A549 treated with RU486 at 1 μM for 4 hours (cell line): ENCODE results near the gene C6orf47. TPM values are rescaled to one million over a fixed set of nuclear protein-coding genes. Genes with fewer than 3 reads are reported as not detected.

Source experiments
- total RNA-seq: library from RNA; stranded (reverse); fragments of 200-300 nt; extraction: Qiagen RNA extraction; gene quantifications from 5 replicates; pipeline ENCODE4 v1.2.3, GENCODE V29; 2022; ENCODE audit warnings: low read depth

The C6orf47 gene
- total RNA-seq, result 10.4 to 12.9 TPM (median 12.5 TPM) in 5 replicates

GRCh38 chr6:31660381-31661261, at the start of gene C6orf47:
Gene C6orf47 (minus strand): TSS chr6:31660778. CDS start chr6:31659947, 831 bp downstream.

GRCh38 chr6:31706599-31706998, 46.0 kb upstream of the C6orf47 start, which contains the start of gene LY6G6F:
Gene LY6G6F (plus strand): TSS chr6:31706866. CDS start chr6:31706907, 41 bp downstream.

GRCh38 chr6:31702819-31703716, 42.5 kb upstream of the C6orf47 start, which contains the start of gene ABHD16A:
Gene ABHD16A (minus strand): TSS chr6:31703324. CDS start chr6:31703281, 43 bp downstream.

GRCh38 chr6:31680226-31681134, 19.9 kb upstream of the C6orf47 start, which contains the start of gene LY6G5C:
Gene LY6G5C (minus strand): TSS chr6:31681067. CDS start chr6:31680373, 694 bp downstream.

GRCh38 chr6:31669676-31670075, 9.1 kb upstream of the C6orf47 start, which contains the start of gene LY6G5B:
Gene LY6G5B (plus strand): TSS chr6:31669976. CDS start chr6:31670951, 975 bp downstream.

GRCh38 chr6:31665501-31666336, 5.1 kb upstream of the C6orf47 start, which contains the start of gene CSNK2B:
Gene CSNK2B (plus strand): TSS chr6:31666080. CDS start chr6:31666832, 752 bp downstream.

GRCh38 chr6:31664790-31665500, 4.4 kb upstream of the C6orf47 start, which contains the start of gene GPANK1:
Gene GPANK1 (minus strand): TSS chr6:31664997. CDS start chr6:31664478, 519 bp downstream.

GRCh38 chr6:31655349-31656237, 5.0 kb downstream of the C6orf47 start, which contains the start of gene APOM:
Gene APOM (plus strand): TSS chr6:31655894. CDS start chr6:31655967, 73 bp downstream.

GRCh38 chr6:31620586-31621319, 39.8 kb downstream of the C6orf47 start, which contains the start of gene PRRC2A:
Gene PRRC2A (plus strand): TSS chr6:31620715. CDS start chr6:31622790, 2,075 bp downstream.

GRCh38 chr6:31614684-31615578, 45.6 kb downstream of the C6orf47 start, which contains the start of gene AIF1:
Gene AIF1 (plus strand): TSS chr6:31615234. CDS start chr6:31615330, 96 bp downstream.

Other genes with a start within 250 kb of the C6orf47 start
- 6.0 to 8.4 TPM (median 7.5 TPM) in 5 replicates for gene MICB, start 162.6 kb downstream of the C6orf47 start, total RNA-seq
- gene MCCD1, start 131.8 kb downstream of the C6orf47 start, total RNA-seq, result not detected in 5 replicates
- gene DDX39B, start 118.8 kb downstream of the C6orf47 start, total RNA-seq, result 340 to 430 TPM (median 406 TPM) in 5 replicates
- 0.48 to 0.86 TPM (median 0.65 TPM) in 5 replicates for gene ATP6V1G2, start 114.2 kb downstream of the C6orf47 start, total RNA-seq
- 9.3 to 11.8 TPM (median 11.3 TPM) in 5 replicates for gene NFKBIL1, start 113.2 kb downstream of the C6orf47 start, total RNA-seq
- 0.10 TPM in 1 of 5 replicates, not detected in the others for gene LTA, start 88.5 kb downstream of the C6orf47 start, total RNA-seq
- gene TNF, start 85.2 kb downstream of the C6orf47 start, total RNA-seq, result 0.10 to 0.19 TPM in 2 of 5 replicates, not detected in the others
- gene LTB, start 78.4 kb downstream of the C6orf47 start, total RNA-seq, result 0.25 to 0.57 TPM (median 0.49 TPM) in 4 of 5 replicates, not detected in the other
- gene LST1, start 74.5 kb downstream of the C6orf47 start, total RNA-seq, result 0.28 to 1.3 TPM in 2 of 5 replicates, not detected in the others
- gene NCR3, start 67.8 kb downstream of the C6orf47 start, total RNA-seq, result not detected in 5 replicates
- not detected in 5 replicates for gene AIF1, start 45.5 kb downstream of the C6orf47 start, total RNA-seq
- gene PRRC2A, start 40.1 kb downstream of the C6orf47 start, total RNA-seq, result 64.9 to 89.6 TPM (median 85.2 TPM) in 5 replicates
- gene BAG6, start 8.1 kb downstream of the C6orf47 start, total RNA-seq, result 107 to 155 TPM (median 142 TPM) in 5 replicates
- 2.8 to 3.3 TPM (median 2.9 TPM) in 5 replicates for gene APOM, start 4.9 kb downstream of the C6orf47 start, total RNA-seq
- 10.0 to 13.7 TPM (median 13.3 TPM) in 5 replicates for gene GPANK1, start 4.2 kb upstream of the C6orf47 start, total RNA-seq
- gene CSNK2B, start 5.3 kb upstream of the C6orf47 start, total RNA-seq, result 168 to 197 TPM (median 178 TPM) in 5 replicates
- 3.7 to 6.0 TPM (median 4.3 TPM) in 5 replicates for gene LY6G5B, start 9.2 kb upstream of the C6orf47 start, total RNA-seq
- gene LY6G5C, start 20.3 kb upstream of the C6orf47 start, total RNA-seq, result 0.77 to 1.9 TPM (median 1.2 TPM) in 5 replicates
- 14.1 to 20.1 TPM (median 18.3 TPM) in 5 replicates for gene ABHD16A, start 42.5 kb upstream of the C6orf47 start, total RNA-seq
- not detected in 5 replicates for gene LY6G6F, start 46.1 kb upstream of the C6orf47 start, total RNA-seq
- gene LY6G6D, start 54.6 kb upstream of the C6orf47 start, total RNA-seq, result not detected in 5 replicates
- 0.20 TPM in 1 of 5 replicates, not detected in the others for gene LY6G6C, start 61.0 kb upstream of the C6orf47 start, total RNA-seq
- gene MPIG6B, start 62.6 kb upstream of the C6orf47 start, total RNA-seq, result not detected in 5 replicates
- 26.5 to 32.4 TPM (median 29.4 TPM) in 5 replicates for gene DDAH2, start 68.5 kb upstream of the C6orf47 start, total RNA-seq
- gene CLIC1, start 75.8 kb upstream of the C6orf47 start, total RNA-seq, result 476 to 542 TPM (median 495 TPM) in 5 replicates
- 10.2 to 14.3 TPM (median 13.0 TPM) in 5 replicates for gene MSH5, start 79.2 kb upstream of the C6orf47 start, total RNA-seq
- 2.0 to 4.2 TPM (median 3.7 TPM) in 5 replicates for gene SAPCD1, start 101.9 kb upstream of the C6orf47 start, total RNA-seq
- gene VWA7, start 116.5 kb upstream of the C6orf47 start, total RNA-seq, result 1.2 to 2.0 TPM (median 1.7 TPM) in 5 replicates
- gene VARS1, start 135.0 kb upstream of the C6orf47 start, total RNA-seq, result 50.9 to 59.8 TPM (median 55.8 TPM) in 5 replicates
- 54.4 to 77.8 TPM (median 60.7 TPM) in 5 replicates for gene LSM2, start 146.2 kb upstream of the C6orf47 start, total RNA-seq
- 1.2 to 1.5 TPM (median 1.2 TPM) in 5 replicates for gene HSPA1L, start 154.5 kb upstream of the C6orf47 start, total RNA-seq
- 157 to 340 TPM (median 232 TPM) in 5 replicates for gene HSPA1A, start 154.8 kb upstream of the C6orf47 start, total RNA-seq
- gene HSPA1B, start 167.0 kb upstream of the C6orf47 start, total RNA-seq, result 120 to 260 TPM (median 177 TPM) in 5 replicates
- gene NEU1, start 202.0 kb upstream of the C6orf47 start, total RNA-seq, result 21.7 to 35.4 TPM (median 28.7 TPM) in 5 replicates
- gene SLC44A4, start 218.2 kb upstream of the C6orf47 start, total RNA-seq, result 0.07 to 0.30 TPM in 2 of 5 replicates, not detected in the others
- gene EHMT2, start 236.9 kb upstream of the C6orf47 start, total RNA-seq, result 22.5 to 32.0 TPM (median 30.5 TPM) in 5 replicates
- 3.1 to 4.9 TPM (median 4.2 TPM) in 5 replicates for gene ZBTB12, start 241.3 kb upstream of the C6orf47 start, total RNA-seq